GM18909 (cell line): ENCODE data around the gene LHFPL2.
"Not testable (repeated sequence)": the region's sequence is repeated elsewhere in the genome, so short reads cannot be mapped to it uniquely, and the experiment has no call there.

Source experiments
- ATAC-seq: cut with Tn5 transposase; IDR thresholded peaks from one replicate; pipeline ENCODE4 v1.9.1; 2021; ENCODE audit warnings: mild to moderate bottlenecking; ENCODE audit not compliant: unreplicated experiment, poor library complexity

Gene LHFPL2

DNA sequence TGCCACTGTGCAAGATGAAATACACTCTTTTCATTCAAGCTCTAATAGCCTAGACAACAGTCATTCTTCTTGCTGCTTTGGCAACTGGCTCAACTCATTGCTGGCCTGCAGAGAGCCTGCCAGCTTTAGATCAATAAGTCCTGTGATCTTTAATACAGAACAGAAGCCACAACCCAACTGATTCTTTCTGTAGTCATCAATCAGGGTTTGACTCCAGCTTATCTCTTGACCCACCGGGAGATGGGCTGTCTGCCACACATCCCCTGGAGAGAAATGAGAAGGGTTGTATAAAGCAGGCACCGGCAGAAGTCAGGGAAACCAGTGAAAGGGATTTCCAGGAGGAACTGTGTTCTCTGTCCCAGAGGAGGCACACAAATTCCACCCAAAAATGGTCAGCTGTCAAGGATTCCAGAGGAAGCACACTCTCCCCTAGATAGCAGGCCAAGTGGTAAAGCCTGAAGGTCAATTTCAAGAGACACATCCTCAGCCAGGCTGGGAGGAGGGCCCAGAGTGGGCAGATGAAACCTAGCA, 24.5 kb downstream of the LHFPL2 start:
- ATAC-seq, result no peak

DNA sequence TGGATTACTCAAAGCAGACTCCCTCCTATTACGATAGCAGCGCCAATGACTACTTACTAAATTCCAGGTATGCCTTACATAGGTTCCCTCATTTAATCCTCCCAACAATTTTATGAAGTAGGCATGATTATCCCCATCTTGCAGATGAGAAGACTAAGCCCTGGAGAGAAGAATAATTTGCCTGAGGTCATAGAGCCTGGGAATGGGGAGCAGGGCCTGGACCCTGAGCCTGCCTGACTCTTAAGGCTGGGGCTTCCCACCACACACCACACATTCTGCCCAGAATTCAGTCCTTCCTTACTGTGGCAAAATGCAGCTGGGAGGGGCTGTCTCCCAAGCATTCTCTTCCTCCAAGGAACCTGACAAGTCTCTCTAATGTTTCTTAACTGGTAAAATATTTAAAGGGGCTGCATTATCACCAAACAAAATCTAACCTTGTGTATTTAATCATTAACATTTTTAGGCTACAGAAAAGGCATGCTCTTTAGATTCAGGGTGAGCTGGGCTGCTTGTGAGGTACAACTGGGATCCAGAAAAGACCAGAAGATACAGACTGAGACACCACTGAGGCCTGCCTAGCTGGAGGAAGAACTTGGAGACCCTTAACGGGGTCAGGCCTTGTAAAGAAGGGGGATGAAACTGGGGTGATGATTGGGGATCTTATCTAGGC, 26.1 kb downstream of the LHFPL2 start:
- no peak for ATAC-seq

DNA sequence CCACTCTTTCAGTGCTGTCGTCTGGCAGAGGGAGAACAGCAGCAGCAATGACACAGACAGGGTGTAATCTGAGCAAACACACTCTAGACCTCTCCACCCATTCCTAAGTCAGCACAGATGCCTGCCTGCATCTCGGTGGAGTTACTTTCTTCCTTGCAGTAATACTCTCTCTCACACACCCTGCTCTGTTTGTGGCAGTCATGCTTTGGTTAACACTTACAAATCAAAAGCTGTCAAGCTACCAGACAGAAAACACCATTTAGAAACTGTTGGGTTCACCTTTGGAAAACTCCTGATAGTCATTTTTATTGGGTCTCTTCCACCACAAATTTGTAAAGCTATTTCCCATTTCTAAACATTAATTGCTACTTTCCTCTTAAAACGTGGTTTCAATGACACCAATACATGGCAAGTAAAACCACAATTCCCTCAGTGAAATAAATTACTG, 27.3 kb downstream of the LHFPL2 start:
- no peak for ATAC-seq

- ATAC-seq, result not testable (repeated sequence)
These were observed 28.5 kb downstream of the LHFPL2 start for GRCh38 chr5:78620119-78620518.

DNA sequence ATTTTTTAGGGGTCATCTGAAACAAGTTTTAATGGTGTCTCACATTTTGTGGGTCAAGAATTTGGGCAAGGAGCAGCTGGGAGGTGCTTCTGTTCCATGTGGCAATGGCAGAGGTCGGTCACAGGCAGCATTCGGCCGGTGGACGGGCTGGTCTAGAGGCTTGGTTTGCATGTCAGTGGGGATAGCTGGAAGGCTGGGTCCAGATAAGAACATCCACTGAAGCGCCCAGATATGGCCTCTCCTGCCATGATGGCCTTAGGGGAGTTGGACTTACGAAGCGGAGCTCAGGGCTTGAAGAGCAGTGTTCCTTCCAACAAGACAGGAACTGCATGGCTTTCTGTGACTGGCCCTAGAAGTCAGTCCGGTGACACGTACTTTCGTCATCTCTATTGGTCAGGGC, 30.3 kb downstream of the LHFPL2 start:
- ATAC-seq, result no peak

DNA sequence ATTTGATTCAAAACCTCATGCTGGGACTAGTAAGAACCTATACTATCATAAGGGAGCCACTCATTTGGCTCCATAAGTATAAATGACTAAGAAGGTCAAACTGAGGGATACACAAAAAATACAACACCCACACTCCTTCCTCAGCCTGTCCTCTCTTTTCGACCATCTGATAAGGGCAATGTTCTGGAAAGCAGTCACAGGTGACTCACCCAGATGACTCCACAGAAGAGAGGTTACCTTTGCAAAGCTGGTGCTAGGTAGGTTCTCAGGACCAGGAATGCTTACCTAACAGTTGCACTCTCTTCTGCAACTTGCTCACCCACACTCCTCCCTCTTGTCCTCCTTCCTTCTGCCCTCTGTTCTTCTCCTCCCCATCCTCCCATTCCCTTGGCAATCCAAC, 32.9 kb downstream of the LHFPL2 start:
- no peak for ATAC-seq

DNA sequence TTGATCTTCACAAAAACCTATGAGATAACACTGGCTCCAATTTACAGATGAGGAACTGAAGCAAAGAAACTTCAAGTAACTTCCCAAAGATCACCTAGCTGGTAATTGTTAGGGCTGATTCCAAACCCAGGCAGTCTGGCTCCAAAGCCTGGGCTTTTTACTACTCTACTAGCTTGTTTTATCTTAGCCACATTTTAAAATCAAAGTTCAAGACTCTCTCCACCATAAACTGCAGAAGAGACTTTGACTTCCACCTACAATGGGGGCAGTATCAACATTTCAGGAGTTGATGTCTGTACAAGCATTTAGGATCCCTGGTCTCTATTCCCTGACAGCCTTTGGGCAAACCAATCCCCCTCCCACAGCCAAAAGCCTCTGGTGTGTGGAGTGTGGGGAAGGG, 33.8 kb downstream of the LHFPL2 start:
- ATAC-seq, result no peak

- no peak for ATAC-seq
These were observed 34.8 kb downstream of the LHFPL2 start for GRCh38 chr5:78613756-78614155.

DNA sequence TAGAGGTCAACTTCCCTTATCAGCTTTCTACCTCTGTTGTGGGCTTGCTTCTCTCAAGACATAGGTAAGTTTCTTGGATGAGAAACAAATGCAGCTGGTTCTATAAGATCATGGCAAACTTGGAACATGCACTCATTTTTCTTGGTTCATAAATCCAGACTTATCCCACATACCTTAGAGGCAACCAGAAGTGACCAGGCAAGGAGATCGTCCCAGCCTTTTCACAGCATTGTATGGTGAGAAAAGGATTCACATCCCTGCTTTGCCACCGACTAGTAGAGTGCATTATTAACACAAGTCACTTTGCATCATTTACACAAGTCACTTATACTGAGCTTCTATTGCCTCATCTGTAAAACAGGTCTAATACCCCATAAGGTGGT, 35.4 kb downstream of the LHFPL2 start:
- ATAC-seq, result no peak

GRCh38 chr5:78612227-78613150, 36.1 kb downstream of the LHFPL2 start:
- no peak for ATAC-seq

GRCh38 chr5:78611126-78611605, 37.4 kb downstream of the LHFPL2 start:
- no peak for ATAC-seq

GRCh38 chr5:78610636-78611035, 37.9 kb downstream of the LHFPL2 start:
- no peak for ATAC-seq

GRCh38 chr5:78610163-78610583, 38.4 kb downstream of the LHFPL2 start:
- ATAC-seq, result no peak

DNA sequence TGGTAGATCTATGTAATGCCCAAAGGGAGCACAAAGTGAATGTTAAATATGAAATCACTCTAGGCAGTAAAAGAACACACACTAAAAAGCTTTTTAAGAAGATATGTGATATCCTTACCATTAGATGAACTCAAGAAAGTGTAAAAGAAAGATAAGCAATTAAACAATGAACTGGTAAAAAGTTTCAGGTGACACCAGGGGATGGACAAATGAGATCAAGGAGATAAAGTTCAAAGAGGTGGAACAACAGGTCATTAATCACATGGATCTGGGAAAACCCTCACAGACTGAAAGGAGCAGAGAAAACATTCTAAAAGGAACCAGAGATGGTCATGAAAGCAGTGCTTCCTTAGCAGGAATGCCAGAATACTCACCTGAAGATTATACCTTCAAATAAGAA, 40.7 kb downstream of the LHFPL2 start:
- no peak for ATAC-seq

- no peak for ATAC-seq
These were observed 42.3 kb downstream of the LHFPL2 start for GRCh38 chr5:78606241-78606640.

DNA sequence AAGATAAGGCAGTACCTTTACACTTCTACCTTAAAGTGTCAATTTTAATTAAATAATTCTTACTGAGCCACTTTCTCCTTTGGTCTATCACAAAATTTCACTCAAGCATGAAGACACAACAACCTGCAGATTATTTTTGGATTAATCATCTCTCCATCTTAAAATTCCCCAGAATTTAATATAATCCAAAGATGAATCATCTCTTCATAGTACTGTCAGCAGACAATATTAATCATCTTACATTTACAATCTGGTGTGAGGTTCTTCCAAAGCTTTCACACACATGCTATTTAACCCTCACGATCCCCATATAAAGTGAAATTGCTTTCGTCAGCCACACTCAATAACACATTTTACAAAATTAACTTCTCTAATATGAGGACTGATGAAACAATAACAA, 43.0 kb downstream of the LHFPL2 start:
- ATAC-seq, result no peak

GRCh38 chr5:78604689-78605285, 43.8 kb downstream of the LHFPL2 start:
- ATAC-seq, result no peak

GRCh38 chr5:78603636-78604175, 44.9 kb downstream of the LHFPL2 start:
- ATAC-seq, result no peak

GRCh38 chr5:78602400-78602799, 46.2 kb downstream of the LHFPL2 start:
- no peak for ATAC-seq

GRCh38 chr5:78601559-78602314, 46.8 kb downstream of the LHFPL2 start:
- ATAC-seq, result no peak
